Measurements from ENCODE around the gene P2RX7. TPM values are rescaled to one million over a fixed set of nuclear protein-coding genes. Genes with fewer than 3 reads are reported as not detected.

P2RX7 gene
- total and polyA plus RNA-seq, 9 of the 15 experiments (the other 6 are each of a cell fraction or from before 2014, with no cell fraction given), result 0.04 to 0.65 (median 0.30) TPM

DNA sequence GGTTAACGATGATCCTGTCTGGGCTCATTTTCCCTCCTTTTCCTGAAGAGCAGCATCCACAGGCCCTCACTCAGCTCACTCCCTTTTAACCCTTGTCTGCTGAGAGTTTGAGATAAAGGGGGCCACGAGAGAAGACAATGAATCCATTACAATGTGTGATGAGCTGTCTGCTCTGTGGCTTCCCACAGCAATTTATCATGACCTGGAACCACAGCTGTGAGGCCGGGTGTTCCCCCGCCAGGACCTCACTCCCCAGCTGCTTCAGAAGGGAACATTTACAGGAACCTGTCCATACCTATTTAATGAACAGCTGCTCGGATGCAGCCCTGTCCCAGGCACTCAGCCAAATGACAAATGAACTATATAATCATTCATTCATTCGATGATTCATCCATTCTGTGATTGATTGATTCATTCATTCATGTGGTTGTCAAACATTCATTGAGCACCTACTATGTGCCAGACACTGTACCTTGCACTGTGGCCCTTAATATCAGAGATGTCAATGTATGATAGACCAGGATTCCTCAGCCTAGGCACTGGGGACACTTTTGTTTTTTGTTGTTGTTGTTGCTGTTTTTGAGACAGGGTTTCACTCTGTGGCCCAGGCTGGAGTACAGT, 18.5 kb upstream of the P2RX7 start (continued):
- TF ChIP-seq HMGN3 (IDR thresholded peaks at IDR 0.05; ENCODE audit: borderline replicate concordance, extremely low read depth, insufficient read length, low read depth, low read length) (no peak), CBX2 (IDR thresholded peaks at IDR 0.05; ENCODE audit: insufficient read depth, low read length, poor library complexity, severe bottlenecking) (no peak), ZNF282 (CRISPR knock-in tag; IDR thresholded peaks at IDR 0.05) (no peak), ETV6 (IDR thresholded peaks at IDR 0.05; ENCODE audit: borderline replicate concordance in 1 of 2, low read depth in 2 of 2, low read length in 1 of 2) (no peak), ETV6 (CRISPR knock-in tag; IDR thresholded peaks at IDR 0.05; ENCODE audit: borderline replicate concordance) (no peak), ESRRB (CRISPR knock-in tag; IDR thresholded peaks at IDR 0.05; ENCODE audit: borderline replicate concordance) (no peak), CXXC5 (CRISPR knock-in tag; IDR thresholded peaks at IDR 0.05) (no peak), ZNF143 (CRISPR knock-in tag; IDR thresholded peaks at IDR 0.05) (no peak), FOXK1 (CRISPR knock-in tag; IDR thresholded peaks at IDR 0.05; ENCODE audit: borderline replicate concordance) (no peak), BRCA1 (IDR thresholded peaks at IDR 0.05) (no peak), BRCA1 (CRISPR knock-in tag; IDR thresholded peaks at IDR 0.05) (no peak), ZBTB7A (IDR thresholded peaks at IDR 0.05; ENCODE audit: borderline replicate concordance, control insufficient read depth, low read depth, low read length) (no peak), U2AF1 (optimal IDR thresholded peaks at IDR 0.05; ENCODE audit: low read depth, low read length) (no peak), ZNF830 (CRISPR knock-in tag; IDR thresholded peaks at IDR 0.05) (no peak), ZNF445 (CRISPR knock-in tag; IDR thresholded peaks at IDR 0.05; ENCODE audit: low read depth) (no peak), NR3C1 (CRISPR knock-in tag; IDR thresholded peaks at IDR 0.05) (no peak)
- TF ChIP-seq, protein P1, sequence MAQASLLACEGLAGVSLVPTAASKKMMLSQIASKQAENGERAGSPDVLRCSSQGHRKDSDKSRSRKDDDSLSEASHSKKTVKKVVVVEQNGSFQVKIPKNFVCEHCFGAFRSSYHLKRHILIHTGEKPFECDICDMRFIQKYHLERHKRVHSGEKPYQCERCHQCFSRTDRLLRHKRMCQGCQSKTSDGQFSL (CRISPR knock-in tag; IDR thresholded peaks at IDR 0.05), result no peak
- TF ChIP-seq, protein P1 (tag; IDR thresholded peaks at IDR 0.05), result no peak
- TF ChIP-seq, protein P2, sequence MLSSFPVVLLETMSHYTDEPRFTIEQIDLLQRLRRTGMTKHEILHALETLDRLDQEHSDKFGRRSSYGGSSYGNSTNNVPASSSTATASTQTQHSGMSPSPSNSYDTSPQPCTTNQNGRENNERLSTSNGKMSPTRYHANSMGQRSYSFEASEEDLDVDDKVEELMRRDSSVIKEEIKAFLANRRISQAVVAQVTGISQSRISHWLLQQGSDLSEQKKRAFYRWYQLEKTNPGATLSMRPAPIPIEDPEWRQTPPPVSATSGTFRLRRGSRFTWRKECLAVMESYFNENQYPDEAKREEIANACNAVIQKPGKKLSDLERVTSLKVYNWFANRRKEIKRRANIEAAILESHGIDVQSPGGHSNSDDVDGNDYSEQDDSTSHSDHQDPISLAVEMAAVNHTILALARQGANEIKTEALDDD (IDR thresholded peaks at IDR 0.05), result no peak
- TF ChIP-seq, protein P3, sequence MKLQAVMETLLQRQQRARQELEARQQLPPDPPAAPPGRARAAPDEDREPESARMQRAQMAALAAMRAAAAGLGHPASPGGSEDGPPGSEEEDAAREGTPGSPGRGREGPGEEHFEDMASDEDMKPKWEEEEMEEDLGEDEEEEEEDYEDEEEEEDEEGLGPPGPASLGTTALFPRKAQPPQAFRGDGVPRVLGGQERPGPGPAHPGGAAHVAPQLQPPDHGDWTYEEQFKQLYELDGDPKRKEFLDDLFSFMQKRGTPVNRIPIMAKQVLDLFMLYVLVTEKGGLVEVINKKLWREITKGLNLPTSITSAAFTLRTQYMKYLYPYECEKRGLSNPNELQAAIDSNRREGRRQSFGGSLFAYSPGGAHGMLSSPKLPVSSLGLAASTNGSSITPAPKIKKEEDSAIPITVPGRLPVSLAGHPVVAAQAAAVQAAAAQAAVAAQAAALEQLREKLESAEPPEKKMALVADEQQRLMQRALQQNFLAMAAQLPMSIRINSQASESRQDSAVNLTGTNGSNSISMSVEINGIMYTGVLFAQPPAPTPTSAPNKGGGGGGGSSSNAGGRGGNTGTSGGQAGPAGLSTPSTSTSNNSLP (IDR thresholded peaks at IDR 0.05; ENCODE audit: borderline replicate concordance, low read depth, low read length), result no peak
- TF ChIP-seq, protein P4, sequence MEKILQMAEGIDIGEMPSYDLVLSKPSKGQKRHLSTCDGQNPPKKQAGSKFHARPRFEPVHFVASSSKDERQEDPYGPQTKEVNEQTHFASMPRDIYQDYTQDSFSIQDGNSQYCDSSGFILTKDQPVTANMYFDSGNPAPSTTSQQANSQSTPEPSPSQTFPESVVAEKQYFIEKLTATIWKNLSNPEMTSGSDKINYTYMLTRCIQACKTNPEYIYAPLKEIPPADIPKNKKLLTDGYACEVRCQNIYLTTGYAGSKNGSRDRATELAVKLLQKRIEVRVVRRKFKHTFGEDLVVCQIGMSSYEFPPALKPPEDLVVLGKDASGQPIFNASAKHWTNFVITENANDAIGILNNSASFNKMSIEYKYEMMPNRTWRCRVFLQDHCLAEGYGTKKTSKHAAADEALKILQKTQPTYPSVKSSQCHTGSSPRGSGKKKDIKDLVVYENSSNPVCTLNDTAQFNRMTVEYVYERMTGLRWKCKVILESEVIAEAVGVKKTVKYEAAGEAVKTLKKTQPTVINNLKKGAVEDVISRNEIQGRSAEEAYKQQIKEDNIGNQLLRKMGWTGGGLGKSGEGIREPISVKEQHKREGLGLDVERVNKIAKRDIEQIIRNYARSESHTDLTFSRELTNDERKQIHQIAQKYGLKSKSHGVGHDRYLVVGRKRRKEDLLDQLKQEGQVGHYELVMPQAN (IDR thresholded peaks at IDR 0.05; ENCODE audit: borderline replicate concordance), result no peak
- TF ChIP-seq, protein P5, sequence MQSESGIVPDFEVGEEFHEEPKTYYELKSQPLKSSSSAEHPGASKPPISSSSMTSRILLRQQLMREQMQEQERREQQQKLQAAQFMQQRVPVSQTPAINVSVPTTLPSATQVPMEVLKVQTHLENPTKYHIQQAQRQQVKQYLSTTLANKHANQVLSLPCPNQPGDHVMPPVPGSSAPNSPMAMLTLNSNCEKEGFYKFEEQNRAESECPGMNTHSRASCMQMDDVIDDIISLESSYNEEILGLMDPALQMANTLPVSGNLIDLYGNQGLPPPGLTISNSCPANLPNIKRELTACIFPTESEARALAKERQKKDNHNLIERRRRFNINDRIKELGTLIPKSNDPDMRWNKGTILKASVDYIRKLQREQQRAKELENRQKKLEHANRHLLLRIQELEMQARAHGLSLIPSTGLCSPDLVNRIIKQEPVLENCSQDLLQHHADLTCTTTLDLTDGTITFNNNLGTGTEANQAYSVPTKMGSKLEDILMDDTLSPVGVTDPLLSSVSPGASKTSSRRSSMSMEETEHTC (IDR thresholded peaks at IDR 0.05), result no peak
